Panc1 (cell line): ENCODE measurements around the gene FLT1. TPM values are rescaled to one million over a fixed set of nuclear protein-coding genes. Genes with fewer than 3 reads are reported as not detected.

Source experiments
- ATAC-seq: fragments of 200-7000 bp; cut with Tn5 transposase; 2 replicates; pipeline ENCODE4 v1.9.1; 2020; ENCODE audit warnings: mild to moderate bottlenecking, moderate library complexity
- BruUV-seq: library from RNA; stranded (reverse); fragments of 400-500 nt; replicated peaks from 2 replicates; lab custom pipeline; 2021; lab: Mats Ljungman, UMichigan
- CTCF ChIA-PET: fragments of 300-600 bp; sonication (Branson Sonifier 250); formaldehyde crosslinking; loops from one replicate; lab custom pipeline; 2022; ENCODE audit warnings: antibody characterized with exemption; lab: Charles Lee
- POLR2A ChIA-PET: fragments of 300-600 bp; sonication (Branson Sonifier 250); formaldehyde crosslinking; loops from one replicate; lab custom pipeline; 2022; ENCODE audit warnings: antibody characterized with exemption; lab: Charles Lee
- DNase-seq: peaks from one replicate; pipeline ENCODE4 v3.0.0-alpha.2; 2010; ENCODE audit warnings: low read depth, low spot score
- H3K27ac ChIP-seq: 2 replicates; pipeline ENCODE4 v1.5.1; 2011; ENCODE audit warnings: mild to moderate bottlenecking, low read length, inconsistent platforms
- H3K27me3 ChIP-seq: fragments of 200-500 bp; sonication (Bioruptor generic); 2 replicates; pipeline ENCODE4 v1.6.0; 2014; ENCODE audit warnings: low read length, inconsistent platforms; ENCODE audit not compliant: control insufficient read depth, insufficient read depth
- H3K36me3 ChIP-seq: fragments of 200-500 bp; sonication (Bioruptor generic); 2 replicates; pipeline ENCODE4 v1.5.1; 2014; ENCODE audit warnings: inconsistent platforms, mild to moderate bottlenecking, low read length, moderate library complexity; ENCODE audit not compliant: control insufficient read depth, insufficient read depth
- H3K4me1 ChIP-seq: 2 replicates; pipeline ENCODE4 v1.5.1; 2011; ENCODE audit warnings: inconsistent platforms, mild to moderate bottlenecking, low read length, moderate library complexity; ENCODE audit not compliant: control insufficient read depth, insufficient read depth
- H3K4me3 ChIP-seq, 2 experiments: 2 replicates each; pipeline ENCODE4 v1.5.1; 2011 to 2012; ENCODE audit warnings: low read depth in 2 of 2, low read length in 2 of 2, mild to moderate bottlenecking in 2 of 2, inconsistent platforms in 1 of 2, moderate library complexity in 1 of 2
- H3K9me3 ChIP-seq: fragments of 200-500 bp; sonication (Bioruptor generic); 2 replicates; pipeline ENCODE4 v1.5.1; 2014; ENCODE audit warnings: low read depth, mild to moderate bottlenecking, inconsistent platforms, low read length, moderate library complexity; ENCODE audit not compliant: control insufficient read depth, insufficient read depth
- POLR2AphosphoS5 ChIP-seq: IDR thresholded peaks from 2 replicates; pipeline ENCODE4 v1.6.1; 2012; ENCODE audit warnings: mild to moderate bottlenecking, low read depth, low read length, moderate library complexity
- SIN3A ChIP-seq: IDR thresholded peaks from 2 replicates; pipeline ENCODE4 v1.6.1; 2012; ENCODE audit warnings: low read depth, mild to moderate bottlenecking, low read length, moderate library complexity, borderline replicate concordance; ENCODE audit not compliant: insufficient read depth
- TCF7L2 ChIP-seq: IDR thresholded peaks from 2 replicates; pipeline ENCODE4 v1.6.1; 2011; ENCODE audit warnings: mild to moderate bottlenecking, low read depth, low read length, inconsistent platforms
- in situ Hi-C: cut with HindIII; loops from 2 replicates; pipeline ENCODE4 v1.10.0; 2016; ENCODE audit warnings: low sequenced_read_pairs, low pct_unique_long_range_greater_than_20kb
- intact Hi-C: fragments of 100-400 bp; cut with micrococcal nuclease; formaldehyde crosslinking; loops from one replicate; pipeline ENCODE4 v1.10.0; 2022; ENCODE audit not compliant: unreplicated experiment
- total RNA-seq: library from RNA; stranded (reverse); gene quantifications from one replicate; pipeline ENCODE4 v1.2.1, GENCODE V29; 2021; ENCODE audit not compliant: unreplicated experiment
- TF ChIP-seq, protein P1 (sequence below), 2 experiments: IDR thresholded peaks; 2 replicates each; pipeline ENCODE4 v1.6.1; 2011 to 2012; ENCODE audit warnings: low read depth in 2 of 2, control low read depth in 1 of 2, low read length in 1 of 2, mild to moderate bottlenecking in 1 of 2, moderate library complexity in 1 of 2; ENCODE audit not compliant: insufficient read depth in 1 of 2
- TF ChIP-seq, protein P2 (sequence below): fragments of 450-650 bp; IDR thresholded peaks from 2 replicates; pipeline ENCODE4 v1.5.1; 2017; ENCODE audit warnings: mild to moderate bottlenecking

FLT1 gene
- total RNA-seq, 1 experiment from 2014 or later = 0.15 TPM

- DNase-seq (no peak), ATAC-seq (no peak)
- intact Hi-C loops = no loop called here
- Histone ChIP-seq H3K9me3 (no peaks in the 10 kb centered on the region), H3K27ac (no peak overlapping the region), H3K4me1 (no peaks in the 10 kb centered on the region), H3K4me3 (no peak overlapping the region), H3K27me3 (no peaks in the 10 kb centered on the region; the same call in 1 of the 2 replicates), H3K36me3 (no peaks in the 10 kb centered on the region)
- TF ChIP-seq POLR2AphosphoS5 (no peak), SIN3A (no peak), TCF7L2 (no peak)
- TF ChIP-seq, protein P1, sequence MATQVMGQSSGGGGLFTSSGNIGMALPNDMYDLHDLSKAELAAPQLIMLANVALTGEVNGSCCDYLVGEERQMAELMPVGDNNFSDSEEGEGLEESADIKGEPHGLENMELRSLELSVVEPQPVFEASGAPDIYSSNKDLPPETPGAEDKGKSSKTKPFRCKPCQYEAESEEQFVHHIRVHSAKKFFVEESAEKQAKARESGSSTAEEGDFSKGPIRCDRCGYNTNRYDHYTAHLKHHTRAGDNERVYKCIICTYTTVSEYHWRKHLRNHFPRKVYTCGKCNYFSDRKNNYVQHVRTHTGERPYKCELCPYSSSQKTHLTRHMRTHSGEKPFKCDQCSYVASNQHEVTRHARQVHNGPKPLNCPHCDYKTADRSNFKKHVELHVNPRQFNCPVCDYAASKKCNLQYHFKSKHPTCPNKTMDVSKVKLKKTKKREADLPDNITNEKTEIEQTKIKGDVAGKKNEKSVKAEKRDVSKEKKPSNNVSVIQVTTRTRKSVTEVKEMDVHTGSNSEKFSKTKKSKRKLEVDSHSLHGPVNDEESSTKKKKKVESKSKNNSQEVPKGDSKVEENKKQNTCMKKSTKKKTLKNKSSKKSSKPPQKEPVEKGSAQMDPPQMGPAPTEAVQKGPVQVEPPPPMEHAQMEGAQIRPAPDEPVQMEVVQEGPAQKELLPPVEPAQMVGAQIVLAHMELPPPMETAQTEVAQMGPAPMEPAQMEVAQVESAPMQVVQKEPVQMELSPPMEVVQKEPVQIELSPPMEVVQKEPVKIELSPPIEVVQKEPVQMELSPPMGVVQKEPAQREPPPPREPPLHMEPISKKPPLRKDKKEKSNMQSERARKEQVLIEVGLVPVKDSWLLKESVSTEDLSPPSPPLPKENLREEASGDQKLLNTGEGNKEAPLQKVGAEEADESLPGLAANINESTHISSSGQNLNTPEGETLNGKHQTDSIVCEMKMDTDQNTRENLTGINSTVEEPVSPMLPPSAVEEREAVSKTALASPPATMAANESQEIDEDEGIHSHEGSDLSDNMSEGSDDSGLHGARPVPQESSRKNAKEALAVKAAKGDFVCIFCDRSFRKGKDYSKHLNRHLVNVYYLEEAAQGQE (IDR thresholded peaks at IDR 0.05; ENCODE audit: insufficient read depth in 1 of 2, low read depth in 2 of 2, low read length in 1 of 2) = no peak
- TF ChIP-seq, protein P2, sequence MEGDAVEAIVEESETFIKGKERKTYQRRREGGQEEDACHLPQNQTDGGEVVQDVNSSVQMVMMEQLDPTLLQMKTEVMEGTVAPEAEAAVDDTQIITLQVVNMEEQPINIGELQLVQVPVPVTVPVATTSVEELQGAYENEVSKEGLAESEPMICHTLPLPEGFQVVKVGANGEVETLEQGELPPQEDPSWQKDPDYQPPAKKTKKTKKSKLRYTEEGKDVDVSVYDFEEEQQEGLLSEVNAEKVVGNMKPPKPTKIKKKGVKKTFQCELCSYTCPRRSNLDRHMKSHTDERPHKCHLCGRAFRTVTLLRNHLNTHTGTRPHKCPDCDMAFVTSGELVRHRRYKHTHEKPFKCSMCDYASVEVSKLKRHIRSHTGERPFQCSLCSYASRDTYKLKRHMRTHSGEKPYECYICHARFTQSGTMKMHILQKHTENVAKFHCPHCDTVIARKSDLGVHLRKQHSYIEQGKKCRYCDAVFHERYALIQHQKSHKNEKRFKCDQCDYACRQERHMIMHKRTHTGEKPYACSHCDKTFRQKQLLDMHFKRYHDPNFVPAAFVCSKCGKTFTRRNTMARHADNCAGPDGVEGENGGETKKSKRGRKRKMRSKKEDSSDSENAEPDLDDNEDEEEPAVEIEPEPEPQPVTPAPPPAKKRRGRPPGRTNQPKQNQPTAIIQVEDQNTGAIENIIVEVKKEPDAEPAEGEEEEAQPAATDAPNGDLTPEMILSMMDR = no peak
- ChIA-PET POLR2A (no interaction called here), CTCF (no interaction called here)
- in situ Hi-C loops = no loop called here
- BruUV-seq = no TSS peak
Observed at GRCh38 chr13:28467034-28467433, 27.9 kb downstream of the FLT1 start.

DNA sequence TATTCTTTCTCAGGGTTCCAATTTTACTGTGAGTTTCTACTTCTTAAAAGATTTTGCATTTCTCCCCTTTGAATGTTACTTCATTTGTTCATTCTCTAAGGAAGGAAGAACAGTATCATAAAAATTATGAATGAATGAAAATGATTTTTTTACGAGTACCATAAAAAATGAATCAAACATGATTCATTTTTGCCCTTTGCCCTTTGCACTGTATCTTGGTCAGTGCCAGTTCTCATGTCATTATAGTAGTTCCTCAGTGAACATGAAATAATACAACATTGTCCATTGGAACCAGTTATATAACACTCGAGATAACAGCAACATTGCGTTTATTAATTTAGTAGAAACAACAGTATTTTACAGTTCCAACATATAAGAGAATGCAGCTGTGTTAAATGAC lies 28.8 kb downstream of the FLT1 start:
- H3K27ac ChIP-seq = no peak overlapping the region
- no peak for ATAC-seq
- H3K4me3 ChIP-seq = no peak overlapping the region
- H3K36me3 ChIP-seq = no peaks in the 10 kb centered on the region
- no peak for TF ChIP-seq POLR2AphosphoS5
- POLR2A ChIA-PET = no interaction called here
- no peaks in the 10 kb centered on the region; the same call in 1 of the 2 replicates for H3K27me3 ChIP-seq
- no peaks in the 10 kb centered on the region for H3K9me3 ChIP-seq
- in situ Hi-C loops = no loop called here
- CTCF ChIA-PET = no interaction called here
- intact Hi-C loops = no loop called here
- no peak for DNase-seq
- no TSS peak for BruUV-seq
- H3K4me1 ChIP-seq = no peaks in the 10 kb centered on the region

DNA sequence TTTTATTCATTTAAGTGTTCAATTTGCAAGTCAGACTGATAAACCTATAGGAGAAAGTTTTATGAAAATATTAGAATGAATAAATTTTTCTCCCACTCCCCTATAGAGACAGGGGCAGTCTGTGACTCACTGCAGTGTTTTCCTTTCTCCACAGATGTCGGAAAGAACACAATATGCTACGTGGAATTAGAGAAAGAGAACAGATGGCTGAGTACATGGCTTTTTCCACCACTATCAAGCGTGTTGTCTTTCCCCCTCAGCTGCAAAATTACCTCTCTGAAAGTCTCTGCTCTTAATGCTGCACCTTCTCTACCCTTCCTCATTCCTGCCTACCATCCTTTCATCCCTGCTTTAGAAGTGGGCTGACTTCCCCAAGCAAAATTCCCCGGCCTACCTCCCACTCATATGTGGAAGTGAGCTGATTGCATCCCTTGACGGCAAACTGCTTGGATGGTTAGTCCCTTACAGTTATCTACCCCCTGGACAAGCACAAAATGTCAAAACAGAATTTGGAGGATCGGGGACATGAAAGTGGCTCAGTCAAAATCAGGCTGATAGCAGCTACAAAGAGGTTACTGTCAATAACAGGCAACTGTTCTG lies 30.0 kb downstream of the FLT1 start:
- DNase-seq (no peak), ATAC-seq (no peak)
- Histone ChIP-seq H3K27ac (no peak overlapping the region), H3K27me3 (no peaks in the 10 kb centered on the region; the same call in 1 of the 2 replicates), H3K4me3 (no peak overlapping the region), H3K9me3 (no peaks in the 10 kb centered on the region), H3K36me3 (no peaks in the 10 kb centered on the region), H3K4me1 (no peaks in the 10 kb centered on the region)
- intact Hi-C loops = no loop called here
- ChIA-PET CTCF (interaction anchor here (0.6 kb wide), 1 partner anchor 719 kb away, joined by 3 read pairs; no protein-coding TSS in a partner anchor), POLR2A (no interaction called here)
- in situ Hi-C loops = no loop called here
- no peak for TF ChIP-seq SIN3A
- TF ChIP-seq, protein P1 (IDR thresholded peaks at IDR 0.05; ENCODE audit: insufficient read depth in 1 of 2, low read depth in 2 of 2, low read length in 1 of 2) = no peak
- no peak for TF ChIP-seq TCF7L2
- TF ChIP-seq, protein P2 = no peak
- no peak for TF ChIP-seq POLR2AphosphoS5
- no TSS peak for BruUV-seq
